ENCODE data around the gene CHMP1A.

GRCh38 chr16:89621136-89621697, 36.3 kb downstream of the CHMP1A start:
- TF ChIP-seq POLR2AphosphoS5 (IDR thresholded peaks at IDR 0.05; ENCODE audit: low read depth, low read length) (no peak), SIN3A (IDR thresholded peaks at IDR 0.05; ENCODE audit: borderline replicate concordance, insufficient read depth, low read length) (no peak), FOXP2 (optimal IDR thresholded peaks at IDR 0.05; ENCODE audit: borderline replicate concordance, extremely low read depth, extremely low read length, insufficient read depth) (no peak)

Measured in PFSK-1 (cell line).